ENCODE data around the gene KRTAP1-4. TPM values are rescaled to one million over a fixed set of nuclear protein-coding genes. Genes with fewer than 3 reads are reported as not detected.

The KRTAP1-4 gene
- not detected in 2 replicates for total RNA-seq
- long read RNA-seq = 0 reads

GRCh38 chr17:41029633-41030245 is at the start of gene KRTAP1-4:
KRTAP1-4 (minus strand) TSS chr17:41030195; CDS start chr17:41030078, 117 bp downstream.
- Mint-ChIP-seq H3K36me3 (ENCODE audit: low read depth) (no peaks in the 10 kb centered on the region), H3K4me1 (no peaks in the 10 kb centered on the region), H3K27ac (ENCODE audit: unreplicated experiment) (no peak within 1 kb of the TSS), H3K9me3 (no peaks in the 10 kb centered on the region), H3K4me3 (no peak within 1 kb of the TSS), H3K27me3 (ENCODE audit: low read depth) (peaks cover 9% of the 10 kb centered on the region)
- no peak for DNase-seq (ENCODE audit: low read depth, low spot score)
- no peak for TF ChIP-seq CTCF (conservative IDR thresholded peaks at IDR 0.05)

GRCh38 chr17:41076788-41077187 is 46.8 kb upstream of the KRTAP1-4 start:
- no peak for TF ChIP-seq CTCF (conservative IDR thresholded peaks at IDR 0.05)
- no peaks in the 10 kb centered on the region for H3K4me1 Mint-ChIP-seq
- no peak for DNase-seq (ENCODE audit: low read depth, low spot score)
- H3K27ac Mint-ChIP-seq (ENCODE audit: unreplicated experiment) = no peak overlapping the region
- H3K36me3 Mint-ChIP-seq (ENCODE audit: low read depth) = no peaks in the 10 kb centered on the region
- H3K4me3 Mint-ChIP-seq = no peak overlapping the region
- no peaks in the 10 kb centered on the region for H3K9me3 Mint-ChIP-seq
- H3K27me3 Mint-ChIP-seq (ENCODE audit: low read depth) = peaks cover 23% of the 10 kb centered on the region

- Mint-ChIP-seq H3K27ac (ENCODE audit: unreplicated experiment) (no peak overlapping the region), H3K4me1 (no peaks in the 10 kb centered on the region), H3K27me3 (ENCODE audit: low read depth) (peaks cover 23% of the 10 kb centered on the region), H3K36me3 (ENCODE audit: low read depth) (no peaks in the 10 kb centered on the region), H3K9me3 (no peaks in the 10 kb centered on the region), H3K4me3 (no peak overlapping the region)
- no peak for TF ChIP-seq CTCF (conservative IDR thresholded peaks at IDR 0.05)
- no peak for DNase-seq (ENCODE audit: low read depth, low spot score)
These were observed 43.7 kb upstream of the KRTAP1-4 start for GRCh38 chr17:41073676-41074075.

GRCh38 chr17:41071606-41072360 is 41.8 kb upstream of the KRTAP1-4 start:
- peaks cover 17% of the 10 kb centered on the region for H3K27me3 Mint-ChIP-seq (ENCODE audit: low read depth)
- H3K4me1 Mint-ChIP-seq = no peaks in the 10 kb centered on the region
- no peak overlapping the region for H3K4me3 Mint-ChIP-seq
- DNase-seq (ENCODE audit: low read depth, low spot score) = no peak
- H3K27ac Mint-ChIP-seq (ENCODE audit: unreplicated experiment) = no peak overlapping the region
- no peak for TF ChIP-seq CTCF (conservative IDR thresholded peaks at IDR 0.05)
- H3K9me3 Mint-ChIP-seq = no peaks in the 10 kb centered on the region
- H3K36me3 Mint-ChIP-seq (ENCODE audit: low read depth) = no peaks in the 10 kb centered on the region

GRCh38 chr17:41069031-41069430 is 39.0 kb upstream of the KRTAP1-4 start:
- H3K36me3 Mint-ChIP-seq (ENCODE audit: low read depth) = no peaks in the 10 kb centered on the region
- no peaks in the 10 kb centered on the region for H3K9me3 Mint-ChIP-seq
- H3K27me3 Mint-ChIP-seq (ENCODE audit: low read depth) = no peaks in the 10 kb centered on the region
- no peak overlapping the region for H3K27ac Mint-ChIP-seq (ENCODE audit: unreplicated experiment)
- no peak for TF ChIP-seq CTCF (conservative IDR thresholded peaks at IDR 0.05)
- H3K4me3 Mint-ChIP-seq = no peak overlapping the region
- no peaks in the 10 kb centered on the region for H3K4me1 Mint-ChIP-seq
- DNase-seq (ENCODE audit: low read depth, low spot score) = no peak

Data from neural crest cell (in vitro differentiated cells).